SK-N-MC (cell line): ENCODE results near the gene CLEC9A.

Experiments used
- EZH2 ChIP-seq: fragments of 200-600 bp; sonication (generic); IDR thresholded peaks from one replicate; pipeline ENCODE4 v1.6.1; 2017; ENCODE audit warnings: antibody characterized with exemption
- FOXP2 ChIP-seq: optimal IDR thresholded peaks from 2 replicates; pipeline ENCODE3; 2011; ENCODE audit warnings: mild to moderate bottlenecking, moderate library complexity; ENCODE audit not compliant: insufficient read depth; ENCODE audit errors: extremely low read length, control extremely low read depth
- POLR2AphosphoS5 ChIP-seq: IDR thresholded peaks from 2 replicates; pipeline ENCODE4 v1.6.1; 2012; ENCODE audit warnings: mild to moderate bottlenecking, low read depth, low read length, borderline replicate concordance

GRCh38 chr12:10031771-10032175 is 1.3 kb downstream of the CLEC9A start:
- TF ChIP-seq EZH2 (no peak), POLR2AphosphoS5 (no peak), FOXP2 (no peak)
